Thoracic aorta endothelial cell (primary cell): ENCODE data around the gene CSMD2. TPM values are rescaled to one million over a fixed set of nuclear protein-coding genes. Genes with fewer than 3 reads are reported as not detected.

ENCODE experiments used
- small RNA-seq: library from RNA; depleted of rRNA; stranded (forward); fragments of <200 nt; gene quantifications from one replicate; pipeline ENCODE3, GENCODE V24; 2012
- total RNA-seq: library from RNA; depleted of rRNA; stranded (reverse); fragments of >200 nt; gene quantifications from 2 replicates; pipeline ENCODE4 v1.2.3, GENCODE V29; 2012

Gene CSMD2
- total RNA-seq, result under 0.01 and 0.14 TPM in 2 replicates

GRCh38 chr1:34164771-34165391 is at the start of gene CSMD2:
Gene CSMD2, minus strand, starts transcription at chr1:34165230. Its CDS starts 133 bp downstream, at chr1:34165097.

GRCh38 chr1:34176830-34177603 is 12.0 kb upstream of the CSMD2 start, which contains the start of gene C1orf94:
Gene C1orf94, plus strand, starts transcription at chr1:34176907. Its CDS starts 883 bp downstream, at chr1:34177790.

GRCh38 chr1:33863779-33864178 is 301.3 kb downstream of the CSMD2 start, which contains the start of gene HMGB4:
Gene HMGB4, plus strand, starts transcription at chr1:33864079. Its CDS starts 113 bp downstream, at chr1:33864192.

GRCh38 chr1:33472269-33472980 is 692.6 kb downstream of the CSMD2 start, which contains the start of gene ZSCAN20:
Gene ZSCAN20, plus strand, starts transcription at chr1:33472645. Its CDS starts 6,644 bp downstream, at chr1:33479289.

Small RNAs within 50 kb of the gene (small RNA-seq; reads per million reads assigned to genes)
- gene RNA5SP42, result 0.42 reads per million

Other genes with a start within 250 kb of the CSMD2 start
- not detected in 2 replicates for gene C1orf94, start 11.7 kb upstream of the CSMD2 start, total RNA-seq